Measurements from ENCODE around the gene NEUROD2. TPM values are rescaled to one million over a fixed set of nuclear protein-coding genes. Genes with fewer than 3 reads are reported as not detected.
"Not testable (repeated sequence)": the region's sequence is repeated elsewhere in the genome, so short reads cannot be mapped to it uniquely, and the experiment has no call there.

Gene NEUROD2
- polyA plus RNA-seq, 2 donors = 0.02 TPM; not detected in 1

DNA sequence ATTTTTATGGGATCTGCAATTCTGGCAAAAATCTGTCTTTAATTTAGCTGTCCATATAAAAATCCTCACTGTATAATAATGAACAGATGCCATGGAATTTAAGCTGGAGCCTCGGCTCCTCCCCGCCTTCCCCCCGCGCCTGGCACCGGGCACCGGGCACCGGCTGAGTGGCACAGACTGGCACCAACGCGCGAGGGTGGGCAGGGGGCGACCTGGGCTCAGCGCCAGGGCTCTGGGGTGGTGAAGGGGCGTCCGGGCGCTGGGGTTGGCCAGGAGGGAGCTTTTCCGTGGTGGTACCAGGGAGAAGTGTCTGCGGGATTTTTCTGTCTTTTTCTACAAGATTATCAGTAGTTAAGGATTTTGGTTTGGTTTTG is 9.1 kb downstream of the NEUROD2 start:
- H3K4me3 ChIP-seq (ENCODE audit: low read depth in 1 of 2, low read length in 2 of 2) = no peak overlapping the region
- no peak overlapping the region for H3K27ac ChIP-seq (ENCODE audit: low read depth in 2 of 2, low read length in 1 of 2)
- peaks cover 0 to 3% of the 10 kb centered on the region in 2 donors for H3K9me3 ChIP-seq (ENCODE audit: control insufficient read depth in 2 of 2, insufficient read depth in 1 of 2, low read depth in 1 of 2, low read length in 1 of 2)
- peaks cover 7 to 10% of the 10 kb centered on the region in 2 donors for H3K4me1 ChIP-seq (ENCODE audit: control insufficient read depth in 2 of 2, insufficient read depth in 2 of 2, low read length in 1 of 2)
- 4 to 5% methylated on average over 17 of the region's 17 CpGs for WGBS, 2 donors
- no peaks in the 10 kb centered on the region for H3K36me3 ChIP-seq (ENCODE audit: control insufficient read depth in 2 of 2, insufficient read depth in 2 of 2, low read length in 1 of 2)
- peaks cover 0 to 51% of the 10 kb centered on the region in 2 donors for H3K27me3 ChIP-seq (ENCODE audit: control insufficient read depth in 1 of 2, insufficient read depth in 2 of 2, low read length in 2 of 2)

DNA sequence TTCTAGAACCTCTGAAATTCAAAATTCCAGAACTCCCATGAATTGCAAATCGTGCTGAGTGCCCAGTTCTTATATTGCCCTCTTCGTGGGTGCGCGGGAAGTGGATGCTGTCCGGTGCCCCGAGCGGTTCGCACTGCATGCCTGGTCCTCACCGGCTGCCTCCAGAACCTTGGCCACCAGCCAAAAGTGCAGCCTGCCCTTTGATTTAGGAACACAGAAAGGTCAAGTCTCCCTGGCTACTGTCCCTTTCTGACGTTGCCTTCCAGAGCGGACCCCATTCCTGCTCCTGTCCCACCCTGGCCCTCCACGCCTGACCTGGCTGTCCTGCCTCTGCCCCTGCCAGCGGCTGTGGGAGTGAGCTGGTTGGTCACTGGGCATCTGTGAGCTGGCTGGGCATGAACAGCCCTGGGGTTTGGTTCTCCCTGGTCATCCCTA is 9.7 kb downstream of the NEUROD2 start:
- Histone ChIP-seq H3K27me3 (ENCODE audit: control insufficient read depth in 1 of 2, insufficient read depth in 2 of 2, low read length in 2 of 2) (peaks cover 0 to 51% of the 10 kb centered on the region in 2 donors), H3K36me3 (ENCODE audit: control insufficient read depth in 2 of 2, insufficient read depth in 2 of 2, low read length in 1 of 2) (no peaks in the 10 kb centered on the region), H3K9me3 (ENCODE audit: control insufficient read depth in 2 of 2, insufficient read depth in 1 of 2, low read depth in 1 of 2, low read length in 1 of 2) (peaks cover 0 to 3% of the 10 kb centered on the region in 2 donors), H3K27ac (ENCODE audit: low read depth in 2 of 2, low read length in 1 of 2) (no peak overlapping the region), H3K4me3 (ENCODE audit: low read depth in 1 of 2, low read length in 2 of 2) (no peak overlapping the region), H3K4me1 (ENCODE audit: control insufficient read depth in 2 of 2, insufficient read depth in 2 of 2, low read length in 1 of 2) (peaks cover 7 to 10% of the 10 kb centered on the region in 2 donors)
- 17 to 18% methylated on average over 13 of the region's 13 CpGs for WGBS, 2 donors

DNA sequence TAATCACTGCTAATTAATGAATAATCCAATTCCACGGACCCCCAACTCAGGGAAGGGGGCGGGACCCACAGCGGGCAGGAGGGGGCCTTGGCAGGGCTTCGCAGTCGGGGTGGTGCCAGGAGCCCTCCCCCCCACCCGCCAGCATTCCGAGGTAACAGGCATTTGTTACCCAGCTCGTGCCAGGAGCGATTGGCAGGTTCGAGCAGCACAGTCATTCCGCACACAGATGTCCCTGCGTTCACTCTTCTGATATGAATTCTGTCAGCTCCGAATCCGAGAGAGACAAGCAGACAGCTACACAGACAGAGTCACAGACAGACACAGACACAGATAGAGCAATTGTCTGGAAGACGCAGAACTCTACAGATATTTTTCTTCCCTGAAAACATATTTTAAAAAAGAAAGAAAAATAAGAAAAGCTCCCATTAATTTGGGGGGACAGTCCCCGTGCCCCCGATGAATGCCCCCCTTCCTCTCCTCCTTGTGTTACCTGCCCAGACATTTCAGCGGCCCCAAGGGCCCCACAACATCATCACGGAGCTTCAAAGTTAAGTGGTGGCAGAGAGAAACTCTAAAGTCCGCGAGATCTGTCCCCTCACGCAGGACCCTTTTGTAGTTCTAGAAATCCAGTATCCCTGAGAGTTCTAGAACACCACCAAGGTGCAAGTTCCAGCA is 10.2 kb downstream of the NEUROD2 start:
- Histone ChIP-seq H3K4me1 (ENCODE audit: control insufficient read depth in 2 of 2, insufficient read depth in 2 of 2, low read length in 1 of 2) (peaks cover 7 to 10% of the 10 kb centered on the region in 2 donors), H3K9me3 (ENCODE audit: control insufficient read depth in 2 of 2, insufficient read depth in 1 of 2, low read depth in 1 of 2, low read length in 1 of 2) (peaks cover 0 to 3% of the 10 kb centered on the region in 2 donors), H3K36me3 (ENCODE audit: control insufficient read depth in 2 of 2, insufficient read depth in 2 of 2, low read length in 1 of 2) (no peaks in the 10 kb centered on the region), H3K4me3 (ENCODE audit: low read depth in 1 of 2, low read length in 2 of 2) (no peak overlapping the region), H3K27ac (ENCODE audit: low read depth in 2 of 2, low read length in 1 of 2) (no peak overlapping the region), H3K27me3 (ENCODE audit: control insufficient read depth in 1 of 2, insufficient read depth in 2 of 2, low read length in 2 of 2) (peaks cover 0 to 51% of the 10 kb centered on the region in 2 donors)
- WGBS, 2 donors = 8 to 10% methylated on average over 21 to 22 of the region's 22 CpGs

DNA sequence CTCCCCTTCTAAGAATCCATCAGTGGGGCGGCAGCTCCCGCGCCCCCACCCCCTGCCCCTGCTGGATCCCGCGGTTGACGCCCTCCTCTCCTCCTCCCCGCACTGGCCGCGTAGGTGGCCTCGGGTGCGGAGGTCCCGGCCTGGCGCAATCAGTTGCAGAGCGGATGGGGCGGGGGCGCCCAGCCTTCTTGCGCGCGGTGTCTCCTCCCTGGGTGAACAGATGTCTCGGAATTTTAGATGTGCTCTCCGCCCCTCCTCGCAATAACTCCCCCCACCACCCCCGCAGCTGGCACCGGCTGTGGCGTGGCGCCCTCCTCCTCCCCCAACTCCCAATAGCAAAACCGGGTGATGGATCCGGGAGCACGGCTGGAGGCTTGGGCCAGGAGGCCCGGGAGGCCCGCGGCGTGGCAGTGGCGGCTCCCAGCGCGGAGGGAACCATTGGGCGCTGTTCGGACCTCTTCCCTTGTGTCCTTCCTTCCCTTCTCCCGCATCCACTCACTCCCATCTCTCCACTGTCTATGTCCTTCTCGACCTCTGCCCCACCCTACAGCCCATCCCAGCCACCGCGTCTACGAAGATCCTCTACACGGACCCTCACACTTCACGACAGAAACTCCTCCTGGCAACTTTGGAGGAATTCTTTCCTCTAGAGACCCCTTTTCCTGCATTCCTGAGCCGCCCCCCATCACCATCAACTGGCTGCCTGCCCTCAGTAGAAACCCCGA is 11.0 kb downstream of the NEUROD2 start:
- WGBS, 2 donors = 5 to 7% methylated on average over 38 to 47 of the region's 47 CpGs
- Histone ChIP-seq H3K9me3 (ENCODE audit: control insufficient read depth in 2 of 2, insufficient read depth in 1 of 2, low read depth in 1 of 2, low read length in 1 of 2) (peaks cover 0 to 3% of the 10 kb centered on the region in 2 donors), H3K27ac (ENCODE audit: low read depth in 2 of 2, low read length in 1 of 2) (no peak overlapping the region), H3K27me3 (ENCODE audit: control insufficient read depth in 1 of 2, insufficient read depth in 2 of 2, low read length in 2 of 2) (peaks cover 0 to 51% of the 10 kb centered on the region in 2 donors), H3K4me3 (ENCODE audit: low read depth in 1 of 2, low read length in 2 of 2) (no peak overlapping the region), H3K36me3 (ENCODE audit: control insufficient read depth in 2 of 2, insufficient read depth in 2 of 2, low read length in 1 of 2) (no peaks in the 10 kb centered on the region), H3K4me1 (ENCODE audit: control insufficient read depth in 2 of 2, insufficient read depth in 2 of 2, low read length in 1 of 2) (peaks cover 7 to 10% of the 10 kb centered on the region in 2 donors)

DNA sequence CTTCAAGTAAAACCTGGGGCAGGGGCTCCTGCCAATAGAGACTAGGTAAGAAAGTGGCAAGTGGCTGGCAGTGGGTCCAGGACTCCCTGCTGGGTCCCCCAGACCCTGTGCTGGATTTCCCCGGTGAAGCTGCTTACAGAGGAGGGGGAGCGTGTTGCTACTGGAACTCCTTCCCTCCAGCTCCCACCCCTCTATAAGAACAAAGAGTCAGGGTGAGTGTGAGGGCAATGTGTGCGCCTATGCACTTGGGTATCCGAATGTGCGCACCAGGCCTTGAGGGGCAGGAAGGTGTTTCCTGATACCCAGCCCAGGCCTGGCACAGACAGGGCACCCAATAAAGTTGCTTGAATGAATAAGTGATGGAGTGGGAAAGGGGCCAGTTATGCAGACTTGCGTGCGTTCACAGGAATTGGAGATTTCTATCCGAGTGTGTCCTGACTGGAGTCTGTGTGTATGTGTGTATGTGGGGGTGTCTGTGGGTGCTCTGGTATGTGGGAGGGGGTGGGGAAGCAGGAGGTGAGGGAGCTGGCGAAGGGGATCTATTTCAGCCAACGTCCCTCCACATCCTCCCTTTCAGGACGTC is 11.7 kb downstream of the NEUROD2 start:
- H3K27ac ChIP-seq (ENCODE audit: low read depth in 2 of 2, low read length in 1 of 2) = no peak overlapping the region
- H3K36me3 ChIP-seq (ENCODE audit: control insufficient read depth in 2 of 2, insufficient read depth in 2 of 2, low read length in 1 of 2) = no peaks in the 10 kb centered on the region
- peaks cover 0 to 51% of the 10 kb centered on the region in 2 donors for H3K27me3 ChIP-seq (ENCODE audit: control insufficient read depth in 1 of 2, insufficient read depth in 2 of 2, low read length in 2 of 2)
- H3K9me3 ChIP-seq (ENCODE audit: control insufficient read depth in 2 of 2, insufficient read depth in 1 of 2, low read depth in 1 of 2, low read length in 1 of 2) = peaks cover 0 to 3% of the 10 kb centered on the region in 2 donors
- H3K4me1 ChIP-seq (ENCODE audit: control insufficient read depth in 2 of 2, insufficient read depth in 2 of 2, low read length in 1 of 2) = peaks cover 7 to 10% of the 10 kb centered on the region in 2 donors
- H3K4me3 ChIP-seq (ENCODE audit: low read depth in 1 of 2, low read length in 2 of 2) = no peak overlapping the region
- WGBS, 2 donors = 23 to 26% methylated on average over 11 of the region's 11 CpGs

DNA sequence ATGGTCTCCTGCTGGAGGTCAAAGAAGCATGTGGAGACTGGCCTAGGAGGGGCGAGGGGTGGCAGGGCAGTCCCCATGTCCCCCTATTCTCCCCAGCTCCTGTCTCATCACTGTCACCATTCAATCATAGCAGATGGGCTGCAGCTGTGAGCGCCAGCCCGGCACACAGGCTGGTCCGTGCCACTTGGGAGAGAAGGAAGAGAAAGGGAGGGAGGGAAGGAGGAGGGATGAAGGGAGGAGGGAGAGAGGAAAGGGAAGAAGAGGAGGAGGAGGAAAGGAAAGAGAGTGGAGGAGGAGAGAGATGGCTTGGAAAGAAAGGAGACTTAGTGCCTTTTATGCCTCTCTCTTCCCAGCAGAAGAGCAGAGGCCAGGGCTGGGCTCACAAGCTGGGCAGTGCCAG is 12.4 kb downstream of the NEUROD2 start:
- Histone ChIP-seq H3K9me3 (ENCODE audit: control insufficient read depth in 2 of 2, insufficient read depth in 1 of 2, low read depth in 1 of 2, low read length in 1 of 2) (peaks cover 0 to 3% of the 10 kb centered on the region in 2 donors), H3K4me1 (ENCODE audit: control insufficient read depth in 2 of 2, insufficient read depth in 2 of 2, low read length in 1 of 2) (peaks cover 7 to 10% of the 10 kb centered on the region in 2 donors), H3K4me3 (ENCODE audit: low read depth in 1 of 2, low read length in 2 of 2) (no peak overlapping the region), H3K27me3 (ENCODE audit: control insufficient read depth in 1 of 2, insufficient read depth in 2 of 2, low read length in 2 of 2) (peaks cover 0 to 44% of the 10 kb centered on the region in 2 donors), H3K36me3 (ENCODE audit: control insufficient read depth in 2 of 2, insufficient read depth in 2 of 2, low read length in 1 of 2) (no peaks in the 10 kb centered on the region), H3K27ac (ENCODE audit: low read depth in 2 of 2, low read length in 1 of 2) (no peak overlapping the region)
- 19 to 21% methylated on average over 4 of the region's 4 CpGs for WGBS, 2 donors

DNA sequence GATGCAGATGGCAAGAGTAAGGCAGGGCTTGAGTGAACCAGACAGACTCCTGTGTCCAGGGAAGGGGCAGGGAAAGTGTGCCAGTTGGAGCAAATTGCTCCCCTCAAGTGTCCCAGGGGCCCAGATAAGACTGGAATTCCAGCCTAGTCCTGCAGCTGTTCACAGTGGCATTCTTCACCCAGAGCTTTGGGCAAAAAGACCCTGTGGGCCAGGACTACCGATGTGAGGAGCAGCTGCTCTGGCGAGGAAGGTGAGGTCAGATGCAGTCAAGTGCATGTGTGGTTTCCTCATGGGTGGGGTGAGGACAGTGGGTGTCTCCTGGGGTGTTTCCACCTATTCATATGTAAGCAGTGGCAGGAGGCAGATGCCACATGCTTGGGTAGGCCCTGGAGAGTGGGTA is 14.3 kb downstream of the NEUROD2 start:
- H3K4me3 ChIP-seq (ENCODE audit: low read depth in 1 of 2, low read length in 2 of 2) = no peak overlapping the region
- H3K4me1 ChIP-seq (ENCODE audit: control insufficient read depth in 2 of 2, insufficient read depth in 2 of 2, low read length in 1 of 2) = peaks cover 0 to 3% of the 10 kb centered on the region in 2 donors
- H3K27me3 ChIP-seq (ENCODE audit: control insufficient read depth in 1 of 2, insufficient read depth in 2 of 2, low read length in 2 of 2) = peaks cover 0 to 24% of the 10 kb centered on the region in 2 donors
- 79% methylated on average over 2 of the region's 2 CpGs for WGBS, 2 donors
- no peak overlapping the region for H3K27ac ChIP-seq (ENCODE audit: low read depth in 2 of 2, low read length in 1 of 2)
- peaks cover 0 to 3% of the 10 kb centered on the region in 2 donors for H3K9me3 ChIP-seq (ENCODE audit: control insufficient read depth in 2 of 2, insufficient read depth in 1 of 2, low read depth in 1 of 2, low read length in 1 of 2)
- no peaks in the 10 kb centered on the region for H3K36me3 ChIP-seq (ENCODE audit: control insufficient read depth in 2 of 2, insufficient read depth in 2 of 2, low read length in 1 of 2)

DNA sequence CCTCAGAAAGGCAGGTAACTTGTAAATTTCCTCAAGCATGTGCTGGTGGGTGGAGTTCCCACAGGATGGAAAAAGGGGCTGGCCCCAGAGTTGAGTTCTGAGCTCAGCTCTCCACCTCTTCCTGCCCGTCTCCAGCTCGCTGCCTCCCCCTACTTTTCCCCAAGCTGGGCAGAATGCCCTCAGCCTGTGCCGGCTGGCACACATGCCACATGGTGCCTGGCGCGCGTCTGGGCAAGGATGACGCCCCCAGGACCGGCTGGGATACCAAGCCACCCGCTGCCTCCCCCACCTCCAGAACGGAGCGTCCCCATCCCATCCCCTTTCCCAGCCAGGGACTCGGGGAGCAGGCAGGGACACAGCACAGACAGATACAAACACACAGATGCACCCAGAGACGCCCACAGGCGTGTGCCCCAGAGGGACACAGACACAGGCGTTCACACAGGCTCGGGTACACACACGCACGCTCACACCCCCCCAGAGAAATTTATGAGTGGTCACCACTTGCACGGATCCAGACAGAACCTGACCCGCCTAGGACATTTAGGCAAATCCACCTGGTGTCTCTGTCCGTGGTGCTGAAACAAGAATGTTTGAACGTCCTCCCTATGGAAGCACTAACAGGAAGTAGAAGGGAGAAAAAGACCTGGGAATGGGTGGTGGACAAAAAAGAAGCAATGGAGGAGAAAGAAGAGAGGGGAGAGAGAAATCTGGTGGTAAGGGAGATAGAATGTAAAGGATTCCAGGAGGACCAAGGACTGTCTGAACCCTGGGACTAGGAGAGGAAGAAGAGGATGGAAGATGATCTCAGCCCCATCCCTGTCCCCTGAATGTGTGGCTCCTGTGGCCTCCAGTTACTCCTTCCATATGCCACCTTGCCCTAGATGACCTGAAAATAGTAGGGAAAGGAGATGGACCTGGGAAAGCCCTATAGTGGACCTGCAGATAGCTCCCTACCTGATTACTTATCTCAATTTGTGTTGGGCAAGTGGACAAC is 15.5 kb downstream of the NEUROD2 start:
- Histone ChIP-seq H3K9me3 (ENCODE audit: control insufficient read depth in 2 of 2, insufficient read depth in 1 of 2, low read depth in 1 of 2, low read length in 1 of 2) (no peaks in the 10 kb centered on the region), H3K4me1 (ENCODE audit: control insufficient read depth in 2 of 2, insufficient read depth in 2 of 2, low read length in 1 of 2) (no peaks in the 10 kb centered on the region), H3K27me3 (ENCODE audit: control insufficient read depth in 1 of 2, insufficient read depth in 2 of 2, low read length in 2 of 2) (peaks cover 0 to 13% of the 10 kb centered on the region in 2 donors), H3K27ac (ENCODE audit: low read depth in 2 of 2, low read length in 1 of 2) (no peak overlapping the region), H3K36me3 (ENCODE audit: control insufficient read depth in 2 of 2, insufficient read depth in 2 of 2, low read length in 1 of 2) (no peaks in the 10 kb centered on the region), H3K4me3 (ENCODE audit: low read depth in 1 of 2, low read length in 2 of 2) (no peak overlapping the region)
- 3 to 4% methylated on average over 22 of the region's 22 CpGs for WGBS, 2 donors

DNA sequence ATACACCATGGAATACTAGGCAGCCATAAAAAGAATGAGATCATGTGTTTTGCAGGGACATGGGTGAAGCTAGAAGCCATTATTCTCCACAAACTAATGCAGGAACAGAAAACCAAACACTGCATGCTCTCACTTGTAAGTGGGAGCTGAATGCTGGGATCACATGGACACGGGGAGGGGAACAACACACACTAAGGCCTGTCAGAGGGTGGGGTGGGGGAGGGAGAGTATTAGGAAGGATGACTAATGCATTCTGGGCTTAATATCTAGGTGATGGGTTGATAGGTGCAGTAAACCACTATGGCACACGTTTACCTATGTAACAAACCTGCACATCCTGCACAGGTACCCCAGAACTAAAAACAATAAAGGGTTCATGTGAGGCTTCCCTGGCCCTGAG is 17.5 kb downstream of the NEUROD2 start:
- H3K4me3 ChIP-seq (ENCODE audit: low read depth in 1 of 2, low read length in 2 of 2); H3K9me3 ChIP-seq (ENCODE audit: control insufficient read depth in 2 of 2, insufficient read depth in 1 of 2, low read depth in 1 of 2, low read length in 1 of 2); H3K36me3 ChIP-seq (ENCODE audit: control insufficient read depth in 2 of 2, insufficient read depth in 2 of 2, low read length in 1 of 2); H3K4me1 ChIP-seq (ENCODE audit: control insufficient read depth in 2 of 2, insufficient read depth in 2 of 2, low read length in 1 of 2); H3K27me3 ChIP-seq (ENCODE audit: control insufficient read depth in 1 of 2, insufficient read depth in 2 of 2, low read length in 2 of 2); H3K27ac ChIP-seq (ENCODE audit: low read depth in 2 of 2, low read length in 1 of 2): not testable (repeated sequence)
- WGBS, 2 donors = 35 to 54% methylated on average over 2 of the region's 2 CpGs

Measured in esophagus (tissue), 2 donors.